IMR-90 (cell line): ENCODE data around the gene ACYP2. TPM values are rescaled to one million over a fixed set of nuclear protein-coding genes. Genes with fewer than 3 reads are reported as not detected.

Experiments
- ATAC-seq: fragments of 200-7000 bp; cut with Tn5 transposase; 2 replicates; pipeline ENCODE4 v1.9.1; 2020; ENCODE audit warnings: low read depth, mild to moderate bottlenecking, moderate library complexity
- BruUV-seq: library from RNA; stranded (reverse); fragments of 400-500 nt; replicated peaks from 2 replicates; lab custom pipeline; 2021; lab: Mats Ljungman, UMichigan
- CTCF ChIA-PET: fragments of 300-600 bp; formaldehyde crosslinking; extraction: SDS; loops from one replicate; lab custom pipeline; 2021; ENCODE audit warnings: antibody characterized with exemption; lab: Yijun Ruan, JAX
- POLR2A ChIA-PET: fragments of 300-600 bp; sonication (Branson Sonifier 250); formaldehyde crosslinking; loops from one replicate; lab custom pipeline; 2022; ENCODE audit warnings: antibody characterized with exemption; ENCODE audit not compliant: unreplicated experiment; lab: Charles Lee
- DNase-seq: peaks from one replicate; pipeline ENCODE4 v3.0.0; 2013
- H2AFZ ChIP-seq: replicated peaks from 2 replicates; pipeline ENCODE3; 2013; ENCODE audit warnings: low read length, mild to moderate bottlenecking; ENCODE audit not compliant: poor library complexity
- H2AK5ac ChIP-seq: 2 replicates; pipeline ENCODE4 v1.6.1; 2013; ENCODE audit warnings: low read depth, low read length, inconsistent platforms
- H2AK9ac ChIP-seq: replicated peaks from 2 replicates; pipeline ENCODE3; 2013; ENCODE audit warnings: mild to moderate bottlenecking, low read depth, low read length, moderate library complexity; ENCODE audit not compliant: poor library complexity
- H2BK120ac ChIP-seq: 2 replicates; pipeline ENCODE4 v1.6.1; 2013; ENCODE audit warnings: low read depth, low read length, inconsistent platforms
- H2BK15ac ChIP-seq: 3 replicates; pipeline ENCODE4 v1.6.1; 2013; ENCODE audit warnings: low read depth, low read length, inconsistent platforms
- H2BK20ac ChIP-seq: 2 replicates; pipeline ENCODE4 v1.6.1; 2013; ENCODE audit warnings: low read depth, mild to moderate bottlenecking, inconsistent platforms, low read length, moderate library complexity
- H2BK5ac ChIP-seq: 2 replicates; pipeline ENCODE4 v1.6.1; 2013; ENCODE audit warnings: mild to moderate bottlenecking, low read depth, low read length, inconsistent platforms; ENCODE audit not compliant: poor library complexity, severe bottlenecking
- H3K14ac ChIP-seq: replicated peaks from 2 replicates; pipeline ENCODE4 v1.6.1; 2013; ENCODE audit warnings: low read depth, low read length, inconsistent platforms
- H3K18ac ChIP-seq: 2 replicates; pipeline ENCODE4 v1.6.1; 2013; ENCODE audit warnings: low read depth, low read length, control low read depth
- H3K23ac ChIP-seq: 2 replicates; pipeline ENCODE4 v1.6.1; 2013; ENCODE audit warnings: low read depth, low read length, inconsistent platforms
- H3K27ac ChIP-seq: 2 replicates; pipeline ENCODE4 v1.5.1; 2013; ENCODE audit warnings: mild to moderate bottlenecking, control low read depth, low read length; ENCODE audit not compliant: insufficient read depth
- H3K27me3 ChIP-seq: 2 replicates; pipeline ENCODE4 v1.6.1; 2013; ENCODE audit warnings: low read length; ENCODE audit not compliant: control insufficient read depth, insufficient read depth
- H3K36me3 ChIP-seq: 2 replicates; pipeline ENCODE4 v1.6.1; 2013; ENCODE audit warnings: low read length, mixed read lengths; ENCODE audit not compliant: control insufficient read depth, insufficient read depth
- H3K4ac ChIP-seq: 2 replicates; pipeline ENCODE4 v1.6.1; 2013; ENCODE audit warnings: low read depth, low read length, inconsistent platforms
- H3K4me1 ChIP-seq: 2 replicates; pipeline ENCODE4 v1.6.1; 2013; ENCODE audit warnings: low read length, mixed read lengths; ENCODE audit not compliant: control insufficient read depth, insufficient read depth
- H3K4me2 ChIP-seq: 2 replicates; pipeline ENCODE4 v1.6.1; 2013; ENCODE audit warnings: low read depth, mild to moderate bottlenecking, control low read depth, low read length, moderate library complexity
- H3K4me3 ChIP-seq: 2 replicates; pipeline ENCODE4 v1.5.1; 2013; ENCODE audit warnings: low read depth, mild to moderate bottlenecking, control low read depth, low read length, moderate library complexity; ENCODE audit not compliant: insufficient read depth
- H3K56ac ChIP-seq: 2 replicates; pipeline ENCODE4 v1.6.1; 2013; ENCODE audit warnings: low read length, inconsistent platforms; ENCODE audit not compliant: insufficient read depth; ENCODE audit errors: extremely low read depth
- H3K79me1 ChIP-seq, 2 experiments: 2 replicates each; pipeline ENCODE4 v1.6.1; 2013; ENCODE audit warnings: low read length in 2 of 2, inconsistent platforms in 1 of 2, low read depth in 1 of 2
- H3K9ac ChIP-seq: 2 replicates; pipeline ENCODE4 v1.6.1; 2013; ENCODE audit warnings: low read depth, low read length, control low read depth
- H3K9me1 ChIP-seq: 2 replicates; pipeline ENCODE4 v1.6.1; 2013; ENCODE audit warnings: low read length, inconsistent platforms; ENCODE audit not compliant: insufficient read depth
- H3K9me3 ChIP-seq: 2 replicates; pipeline ENCODE4 v1.6.1; 2013; ENCODE audit warnings: low read length; ENCODE audit not compliant: control insufficient read depth, insufficient read depth
- H4K20me1 ChIP-seq: 2 replicates; pipeline ENCODE4 v1.6.1; 2013; ENCODE audit warnings: low read length, inconsistent platforms; ENCODE audit not compliant: insufficient read depth
- H4K5ac ChIP-seq: 2 replicates; pipeline ENCODE4 v1.6.1; 2013; ENCODE audit warnings: mild to moderate bottlenecking, low read depth, low read length, control low read depth
- H4K8ac ChIP-seq, 2 experiments: 2 replicates each; pipeline ENCODE4 v1.6.1; 2013; ENCODE audit warnings: low read depth in 2 of 2, low read length in 2 of 2, control low read depth in 1 of 2, inconsistent platforms in 1 of 2
- H4K91ac ChIP-seq: 2 replicates; pipeline ENCODE4 v1.6.1; 2013; ENCODE audit warnings: low read depth, low read length, inconsistent platforms; ENCODE audit not compliant: insufficient read depth
- BHLHE40 ChIP-seq: fragments of 150-350 bp; IDR thresholded peaks from 2 replicates; pipeline ENCODE4 v1.6.1; 2016; ENCODE audit warnings: mild to moderate bottlenecking, low read depth, low read length
- CEBPB ChIP-seq: IDR thresholded peaks from 2 replicates; pipeline ENCODE4 v1.6.1; 2012; ENCODE audit warnings: low read depth, low read length, improper control_type of control experiment
- CHD1 ChIP-seq: IDR thresholded peaks from 2 replicates; pipeline ENCODE4 v1.6.1; 2012; ENCODE audit warnings: low read depth, low read length, improper control_type of control experiment
- FOS ChIP-seq: fragments of 150-350 bp; IDR thresholded peaks from 2 replicates; pipeline ENCODE4 v1.6.1; 2016; ENCODE audit warnings: low read depth, low read length
- MAFK ChIP-seq: IDR thresholded peaks from 2 replicates; pipeline ENCODE4 v1.6.1; 2012; ENCODE audit warnings: low read depth, low read length, improper control_type of control experiment
- MAZ ChIP-seq: IDR thresholded peaks from 2 replicates; pipeline ENCODE4 v1.6.1; 2012; ENCODE audit warnings: low read depth, mild to moderate bottlenecking, low read length, improper control_type of control experiment, moderate library complexity, borderline replicate concordance
- MXI1 ChIP-seq: IDR thresholded peaks from 2 replicates; pipeline ENCODE4 v1.6.1; 2012; ENCODE audit warnings: low read depth, mild to moderate bottlenecking, low read length, moderate library complexity, borderline replicate concordance
- NFE2L2 ChIP-seq: fragments of 150-350 bp; IDR thresholded peaks from 2 replicates; pipeline ENCODE4 v1.6.1; 2016; ENCODE audit warnings: low read depth, mild to moderate bottlenecking, low read length
- POLR2A ChIP-seq: IDR thresholded peaks from 2 replicates; pipeline ENCODE4 v1.6.1; 2012; ENCODE audit warnings: mild to moderate bottlenecking, low read depth, low read length
- RAD21 ChIP-seq: IDR thresholded peaks from 2 replicates; pipeline ENCODE4 v1.6.1; 2012; ENCODE audit warnings: low read length, improper control_type of control experiment
- RCOR1 ChIP-seq: IDR thresholded peaks from 2 replicates; pipeline ENCODE4 v1.6.1; 2012; ENCODE audit warnings: mild to moderate bottlenecking, low read length, improper control_type of control experiment; ENCODE audit not compliant: insufficient replicate concordance
- RFX5 ChIP-seq: IDR thresholded peaks from 2 replicates; pipeline ENCODE4 v1.8.0; 2012; ENCODE audit warnings: low read depth, mild to moderate bottlenecking, low read length, moderate library complexity
- SMC3 ChIP-seq: fragments of 150-350 bp; IDR thresholded peaks from 2 replicates; pipeline ENCODE4 v1.6.1; 2016; ENCODE audit warnings: low read depth, mild to moderate bottlenecking, antibody characterized with exemption, low read length, moderate library complexity
- WGBS, 2 experiments: methylation state at CpG; one replicate each; pipeline versions ENCODE4 v1.1.5 to v1.1.7; 2013; ENCODE audit warnings: missing lambda C conversion rate in 2 of 2; ENCODE audit not compliant: insufficient read length in 1 of 2; ENCODE audit errors: extremely low coverage in 2 of 2; 5-methylcytosine and 5-hydroxymethylcytosine counted together
- dilution Hi-C: fragments of 300-500 bp; cut with HindIII; formaldehyde crosslinking; loops from one replicate; pipeline ENCODE4 v1.14.3; 2018; ENCODE audit warnings: low sequenced_read_pairs; ENCODE audit not compliant: unreplicated experiment
- in situ Hi-C: fragments of 300-500 bp; cut with MboI; formaldehyde crosslinking; loops from 3 replicates; pipeline ENCODE4 v1.14.3; 2019; ENCODE audit warnings: low sequenced_read_pairs, inconsistent platforms, mixed read lengths
- intact Hi-C: fragments of 100-400 bp; cut with micrococcal nuclease; formaldehyde crosslinking; loops from 2 replicates; pipeline ENCODE4 v1.10.0; 2022
- polyA plus RNA-seq, 3 experiments: library from polyadenylated mRNA; depleted of rRNA; stranded (reverse); fragments of >200 nt; gene quantifications; 2 replicates each; pipeline ENCODE4 v1.2.3, GENCODE V29; 2012; ENCODE audit warnings: low replicate concordance in 1 of 3
- total RNA-seq: library from RNA; depleted of rRNA; stranded (reverse); fragments of >200 nt; gene quantifications from 2 replicates; pipeline ENCODE4 v1.2.3, GENCODE V29; 2012
- TF ChIP-seq, protein P1 (sequence below): conservative IDR thresholded peaks from 2 replicates; pipeline ENCODE4 v1.5.1; 2012; ENCODE audit warnings: mild to moderate bottlenecking, low read depth, low read length, improper control_type of control experiment
- TF ChIP-seq, protein P2 (sequence below): fragments of 150-350 bp; IDR thresholded peaks from 2 replicates; pipeline ENCODE4 v1.6.1; 2016; ENCODE audit warnings: low read depth, mild to moderate bottlenecking, low read length, moderate library complexity, borderline replicate concordance
- TF ChIP-seq, protein P3 (sequence below): fragments of 150-350 bp; IDR thresholded peaks from 2 replicates; pipeline ENCODE4 v1.6.1; 2017; ENCODE audit warnings: mild to moderate bottlenecking, antibody characterized with exemption, low read length, low read depth

Gene ACYP2
- total and polyA plus RNA-seq, 2 of the 4 experiments (the other 2 are of a cell fraction): 3.9 to 7.4 TPM

DNA sequence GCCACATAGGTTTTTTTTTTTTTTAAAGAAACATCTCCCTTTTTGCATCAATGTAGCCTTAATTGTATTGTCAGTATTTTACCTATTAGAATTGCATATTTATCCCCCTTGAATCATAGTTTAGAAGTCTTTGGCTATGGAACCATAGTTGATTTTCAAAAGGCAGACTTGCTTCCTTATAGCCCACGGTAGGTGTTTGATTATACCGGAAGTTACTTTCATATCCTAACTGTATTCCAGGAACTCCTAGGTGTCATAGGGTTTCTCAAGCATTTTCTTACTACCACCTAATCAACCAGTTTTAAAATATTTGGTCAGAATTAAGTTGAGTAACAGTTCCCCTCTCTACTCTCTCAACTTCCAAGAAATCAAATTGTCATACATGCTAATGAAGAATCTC, 227.2 kb downstream of the ACYP2 start:
- Histone ChIP-seq H2BK20ac (no peak overlapping the region), H4K8ac (no peak overlapping the region), H3K36me3 (no peaks in the 10 kb centered on the region), H3K9ac (no peak overlapping the region), H3K14ac (no peak overlapping the region), H3K4me3 (no peak overlapping the region), H3K4me1 (no peaks in the 10 kb centered on the region), H3K9me1 (peaks cover 4% of the 10 kb centered on the region), H2BK15ac (no peak overlapping the region), H3K18ac (no peak overlapping the region), H2AFZ (no peak overlapping the region), H3K9me3 (no peaks in the 10 kb centered on the region), H2AK9ac (no peak overlapping the region), H4K5ac (no peak overlapping the region), H3K27me3 (no peaks in the 10 kb centered on the region; the same call in 1 of the 2 replicates), H3K4me2 (no peak overlapping the region), H3K56ac (no peak overlapping the region), H2BK5ac (no peak overlapping the region), H2AK5ac (no peak overlapping the region), H4K20me1 (no peaks in the 10 kb centered on the region), H4K91ac (no peak overlapping the region), H3K79me1 (no peaks in the 10 kb centered on the region), H3K23ac (no peak overlapping the region), H2BK120ac (no peak overlapping the region), H3K4ac (no peak overlapping the region), H3K27ac (no peak overlapping the region)
- DNase-seq: no peak
- no CpG with 5 or more reads among the region's 2 CpGs for WGBS, 2 experiments
- dilution Hi-C loops (no loop called here), in situ Hi-C loops (no loop called here), intact Hi-C loops (no loop called here)
- BruUV-seq: no TSS peak
- CTCF ChIA-PET: interaction anchor here (0.6 to 2.3 kb wide), 2 partner anchors 105 to 160 kb away, joined by 3 to 5 read pairs; no protein-coding TSS in a partner anchor
- ATAC-seq: no peak
- POLR2A ChIA-PET: no interaction called here
- TF ChIP-seq FOS: no peak
- TF ChIP-seq, protein P1, sequence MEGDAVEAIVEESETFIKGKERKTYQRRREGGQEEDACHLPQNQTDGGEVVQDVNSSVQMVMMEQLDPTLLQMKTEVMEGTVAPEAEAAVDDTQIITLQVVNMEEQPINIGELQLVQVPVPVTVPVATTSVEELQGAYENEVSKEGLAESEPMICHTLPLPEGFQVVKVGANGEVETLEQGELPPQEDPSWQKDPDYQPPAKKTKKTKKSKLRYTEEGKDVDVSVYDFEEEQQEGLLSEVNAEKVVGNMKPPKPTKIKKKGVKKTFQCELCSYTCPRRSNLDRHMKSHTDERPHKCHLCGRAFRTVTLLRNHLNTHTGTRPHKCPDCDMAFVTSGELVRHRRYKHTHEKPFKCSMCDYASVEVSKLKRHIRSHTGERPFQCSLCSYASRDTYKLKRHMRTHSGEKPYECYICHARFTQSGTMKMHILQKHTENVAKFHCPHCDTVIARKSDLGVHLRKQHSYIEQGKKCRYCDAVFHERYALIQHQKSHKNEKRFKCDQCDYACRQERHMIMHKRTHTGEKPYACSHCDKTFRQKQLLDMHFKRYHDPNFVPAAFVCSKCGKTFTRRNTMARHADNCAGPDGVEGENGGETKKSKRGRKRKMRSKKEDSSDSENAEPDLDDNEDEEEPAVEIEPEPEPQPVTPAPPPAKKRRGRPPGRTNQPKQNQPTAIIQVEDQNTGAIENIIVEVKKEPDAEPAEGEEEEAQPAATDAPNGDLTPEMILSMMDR: no peak
- TF ChIP-seq SMC3: no peak
- no peak for TF ChIP-seq RCOR1
- TF ChIP-seq, protein P2, sequence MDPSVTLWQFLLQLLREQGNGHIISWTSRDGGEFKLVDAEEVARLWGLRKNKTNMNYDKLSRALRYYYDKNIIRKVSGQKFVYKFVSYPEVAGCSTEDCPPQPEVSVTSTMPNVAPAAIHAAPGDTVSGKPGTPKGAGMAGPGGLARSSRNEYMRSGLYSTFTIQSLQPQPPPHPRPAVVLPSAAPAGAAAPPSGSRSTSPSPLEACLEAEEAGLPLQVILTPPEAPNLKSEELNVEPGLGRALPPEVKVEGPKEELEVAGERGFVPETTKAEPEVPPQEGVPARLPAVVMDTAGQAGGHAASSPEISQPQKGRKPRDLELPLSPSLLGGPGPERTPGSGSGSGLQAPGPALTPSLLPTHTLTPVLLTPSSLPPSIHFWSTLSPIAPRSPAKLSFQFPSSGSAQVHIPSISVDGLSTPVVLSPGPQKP: no peak
- no peak for TF ChIP-seq MXI1
- TF ChIP-seq, protein P3, sequence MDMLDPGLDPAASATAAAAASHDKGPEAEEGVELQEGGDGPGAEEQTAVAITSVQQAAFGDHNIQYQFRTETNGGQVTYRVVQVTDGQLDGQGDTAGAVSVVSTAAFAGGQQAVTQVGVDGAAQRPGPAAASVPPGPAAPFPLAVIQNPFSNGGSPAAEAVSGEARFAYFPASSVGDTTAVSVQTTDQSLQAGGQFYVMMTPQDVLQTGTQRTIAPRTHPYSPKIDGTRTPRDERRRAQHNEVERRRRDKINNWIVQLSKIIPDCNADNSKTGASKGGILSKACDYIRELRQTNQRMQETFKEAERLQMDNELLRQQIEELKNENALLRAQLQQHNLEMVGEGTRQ: no peak
- TF ChIP-seq RFX5: no peak
- TF ChIP-seq MAFK: no peak
- TF ChIP-seq MAZ: no peak
- no peak for TF ChIP-seq BHLHE40
- no peak for TF ChIP-seq NFE2L2
- TF ChIP-seq RAD21: no peak
- TF ChIP-seq CHD1: no peak
- TF ChIP-seq POLR2A: no peak
- TF ChIP-seq CEBPB: no peak
